Activated naive CD8-positive, alpha-beta T cell treated with anti-CD3 and anti-CD28 coated beads, Interleukin-2, amount 10 ng/mL, durations not matched to agents 7 days and 5 days (primary cell): ENCODE measurements around the gene NAA15. TPM values are rescaled to one million over a fixed set of nuclear protein-coding genes. Genes with fewer than 3 reads are reported as not detected.
"Not testable (repeated sequence)": the region's sequence is repeated elsewhere in the genome, so short reads cannot be mapped to it uniquely, and the experiment has no call there.

Experiments
- ATAC-seq: fragments of 150-1000 bp; cut with Tn5 transposase; one replicate; pipeline ENCODE4 v1.10.0; 2021; ENCODE audit warnings: low read depth, moderate library complexity
- POLR2A ChIA-PET: fragments of 350-600 bp; sonication (Branson Sonifier 250); formaldehyde crosslinking; loops from one replicate; lab custom pipeline; 2021; ENCODE audit warnings: antibody characterized with exemption; lab: Charles Lee
- DNase-seq: peaks from one replicate; pipeline ENCODE4 v3.0.0; 2021
- H3K27ac Mint-ChIP-seq: one replicate; pipeline ENCODE4 v1.8.0; 2022; ENCODE audit warnings: mild to moderate bottlenecking, mixed read lengths
- H3K27me3 Mint-ChIP-seq: one replicate; pipeline ENCODE4 v1.8.0; 2022; ENCODE audit warnings: mild to moderate bottlenecking, moderate library complexity, mixed read lengths
- H3K36me3 Mint-ChIP-seq: one replicate; pipeline ENCODE4 v1.8.0; 2021; ENCODE audit warnings: mild to moderate bottlenecking, mixed read lengths
- H3K4me1 Mint-ChIP-seq: one replicate; pipeline ENCODE4 v1.8.0; 2021; ENCODE audit warnings: mixed read lengths
- H3K4me3 Mint-ChIP-seq: one replicate; pipeline ENCODE4 v1.8.0; 2022; ENCODE audit warnings: mild to moderate bottlenecking, moderate library complexity, mixed read lengths
- H3K9me3 Mint-ChIP-seq: one replicate; pipeline ENCODE4 v1.8.0; 2021; ENCODE audit warnings: mixed read lengths
- total RNA-seq, 2 experiments: library from RNA; stranded (reverse); gene quantifications; one replicate each; pipeline ENCODE4 v1.2.3, GENCODE V29; 2021

The NAA15 gene
- total RNA-seq = 10 to 100 TPM; 42.1 to 50.3 TPM

- DNase-seq (peak; percentile 95), ATAC-seq (peak; percentile 90)
- POLR2A ChIA-PET = interaction anchor here (0.6 to 3.7 kb wide), 11 partner anchors 11 to 822 kb away, joined by 3 to 20 read pairs (median 6); partner anchors contain the start of genes ELF2 and SETD7
- Mint-ChIP-seq H3K4me1 (peaks cover 34% of the 10 kb centered on the region), H3K9me3 (no peaks in the 10 kb centered on the region), H3K27ac (peak within 1 kb of the TSS; percentile 95), H3K36me3 (peaks cover 22% of the 10 kb centered on the region), H3K4me3 (peak within 1 kb of the TSS; percentile 93), H3K27me3 (no peaks in the 10 kb centered on the region)
Measured at GRCh38 chr4:139301113-139301820, at the start of gene NAA15. TSS of gene NAA15 (plus strand) at chr4:139301505. CDS start at chr4:139301778, 273 bp downstream.

GRCh38 chr4:139253046-139253445 is 48.3 kb upstream of the NAA15 start:
- Mint-ChIP-seq H3K4me3 (no peak overlapping the region), H3K27ac (no peak overlapping the region), H3K4me1 (peaks cover 1% of the 10 kb centered on the region), H3K9me3 (no peaks in the 10 kb centered on the region), H3K36me3 (no peaks in the 10 kb centered on the region), H3K27me3 (peaks cover 5% of the 10 kb centered on the region)
- POLR2A ChIA-PET = no interaction called here
- no peak for DNase-seq
- no peak for ATAC-seq

GRCh38 chr4:139253713-139254112 is 47.6 kb upstream of the NAA15 start:
- no peaks in the 10 kb centered on the region for H3K36me3 Mint-ChIP-seq
- ATAC-seq (no peak), DNase-seq (no peak)
- no peak overlapping the region for H3K4me3 Mint-ChIP-seq
- H3K4me1 Mint-ChIP-seq = peaks cover under 1% of the 10 kb centered on the region
- no peaks in the 10 kb centered on the region for H3K9me3 Mint-ChIP-seq
- no peak overlapping the region for H3K27ac Mint-ChIP-seq
- H3K27me3 Mint-ChIP-seq = peaks cover 10% of the 10 kb centered on the region
- POLR2A ChIA-PET = no interaction called here

- POLR2A ChIA-PET, H3K36me3 Mint-ChIP-seq, H3K4me3 Mint-ChIP-seq, H3K4me1 Mint-ChIP-seq, ATAC-seq, H3K9me3 Mint-ChIP-seq, H3K27ac Mint-ChIP-seq, DNase-seq: not testable (repeated sequence)
- H3K27me3 Mint-ChIP-seq = peaks cover 16% of the 10 kb centered on the region
Measured at GRCh38 chr4:139255581-139255980, 45.7 kb upstream of the NAA15 start.

- Mint-ChIP-seq H3K27ac (no peak overlapping the region), H3K4me1 (no peaks in the 10 kb centered on the region), H3K4me3 (no peak overlapping the region), H3K9me3 (no peaks in the 10 kb centered on the region), H3K36me3 (no peaks in the 10 kb centered on the region), H3K27me3 (peaks cover 14% of the 10 kb centered on the region)
- ATAC-seq (no peak), DNase-seq (no peak)
- POLR2A ChIA-PET = no interaction called here
Measured at GRCh38 chr4:139256349-139256748, 45.0 kb upstream of the NAA15 start.

GRCh38 chr4:139265654-139266053 is 35.7 kb upstream of the NAA15 start:
- ATAC-seq = no peak
- peak overlapping the region; percentile 28 for H3K4me3 Mint-ChIP-seq
- no peak for DNase-seq
- H3K9me3 Mint-ChIP-seq = no peaks in the 10 kb centered on the region
- POLR2A ChIA-PET = interaction anchor here (1.3 kb wide), 1 partner anchor 35 kb away, joined by 8 read pairs; the partner anchor contains the start of gene NAA15
- peaks cover 10% of the 10 kb centered on the region for H3K27me3 Mint-ChIP-seq
- H3K36me3 Mint-ChIP-seq = no peaks in the 10 kb centered on the region
- H3K27ac Mint-ChIP-seq = no peak overlapping the region
- peaks cover 27% of the 10 kb centered on the region for H3K4me1 Mint-ChIP-seq

GRCh38 chr4:139266208-139266582 is 35.1 kb upstream of the NAA15 start:
- POLR2A ChIA-PET = interaction anchor here (1.2 to 1.3 kb wide), 2 partner anchors 35 to 290 kb away, joined by 4 to 8 read pairs; partner anchors contain the start of genes NAA15 and SETD7
- H3K36me3 Mint-ChIP-seq = no peaks in the 10 kb centered on the region

DNA sequence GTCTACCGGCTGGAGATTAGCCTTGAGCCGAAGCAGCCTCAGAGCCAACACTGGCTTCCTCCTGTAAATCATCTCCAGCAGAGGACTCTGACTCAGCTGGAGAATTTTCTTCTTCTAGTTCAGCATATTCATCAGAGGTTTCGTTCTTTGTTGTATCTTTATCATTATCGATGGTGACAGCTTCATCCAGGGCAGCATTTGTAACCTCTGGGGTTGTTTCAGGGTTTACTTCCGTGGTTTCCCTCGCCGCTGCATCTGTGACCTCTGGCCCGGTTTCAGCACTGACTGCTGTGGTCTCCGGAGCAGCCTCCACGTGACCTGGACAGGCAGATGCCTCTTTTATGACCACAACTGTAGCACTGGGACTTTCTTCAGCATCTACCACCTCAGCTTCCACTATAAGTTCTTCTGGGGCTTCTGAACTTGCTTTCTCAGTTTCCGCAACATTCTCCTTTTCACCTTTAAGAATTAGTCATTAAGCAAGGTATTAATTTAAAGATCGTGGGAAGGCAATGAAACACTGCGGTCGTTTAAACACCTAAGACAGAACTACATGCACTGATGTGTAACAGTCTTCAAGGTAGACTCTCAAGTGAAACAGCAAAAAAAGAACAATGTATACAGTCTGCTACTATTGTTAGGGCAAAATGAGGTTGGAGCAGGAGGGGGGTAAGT is 34.6 kb upstream of the NAA15 start:
- Mint-ChIP-seq H3K9me3 (no peaks in the 10 kb centered on the region), H3K27ac (peak overlapping the region; percentile 74), H3K36me3 (no peaks in the 10 kb centered on the region), H3K4me1 (peaks cover 27% of the 10 kb centered on the region), H3K27me3 (peaks cover 10% of the 10 kb centered on the region), H3K4me3 (peak overlapping the region; percentile 74)
- DNase-seq = peak; percentile 70
- POLR2A ChIA-PET = interaction anchor here (1.2 to 1.3 kb wide), 2 partner anchors 34 to 290 kb away, joined by 4 to 8 read pairs; partner anchors contain the start of genes NAA15 and SETD7
- ATAC-seq = peak; percentile 94

More at GRCh38 chr4:139266208-139266582, 35.1 kb upstream of the NAA15 start:
- DNase-seq = no peak
- Mint-ChIP-seq H3K27ac (no peak overlapping the region), H3K4me3 (peak overlapping the region; percentile 74), H3K9me3 (no peaks in the 10 kb centered on the region), H3K27me3 (peaks cover 10% of the 10 kb centered on the region), H3K4me1 (peaks cover 27% of the 10 kb centered on the region)
- no peak for ATAC-seq

DNA sequence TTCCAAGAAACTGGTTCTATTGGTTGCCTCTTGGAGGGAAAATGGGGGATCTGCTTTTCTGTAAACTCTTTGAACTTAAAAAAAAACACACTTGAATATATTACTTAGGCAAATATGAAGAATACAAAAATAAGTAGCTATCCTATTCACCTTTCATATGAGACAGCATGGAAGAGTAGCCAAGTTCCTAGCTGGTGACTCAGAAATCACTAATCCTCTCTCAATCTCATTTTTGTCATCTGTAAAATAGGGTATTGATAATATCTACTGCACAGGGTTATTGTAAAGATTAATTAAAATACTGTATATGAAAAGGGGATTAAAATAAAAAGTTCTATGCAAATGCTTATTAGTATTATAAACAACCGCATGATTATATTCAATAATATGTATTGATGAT is 34.0 kb upstream of the NAA15 start:
- POLR2A ChIA-PET = no interaction called here
- H3K27ac Mint-ChIP-seq = no peak overlapping the region

GRCh38 chr4:139273835-139274234 is 27.5 kb upstream of the NAA15 start:
- H3K9me3 Mint-ChIP-seq = no peaks in the 10 kb centered on the region
- DNase-seq = no peak
- H3K36me3 Mint-ChIP-seq = no peaks in the 10 kb centered on the region
- H3K27ac Mint-ChIP-seq = no peak overlapping the region
- H3K27me3 Mint-ChIP-seq = peaks cover 35% of the 10 kb centered on the region
- no peak overlapping the region for H3K4me3 Mint-ChIP-seq
- ATAC-seq = no peak
- POLR2A ChIA-PET = no interaction called here
- H3K4me1 Mint-ChIP-seq = peaks cover 3% of the 10 kb centered on the region

More for the DNA sequence above, 34.0 kb upstream of the NAA15 start:
- H3K9me3 Mint-ChIP-seq = no peaks in the 10 kb centered on the region
- DNase-seq = no peak
- H3K4me3 Mint-ChIP-seq = no peak overlapping the region
- ATAC-seq = no peak
- H3K4me1 Mint-ChIP-seq = peaks cover 27% of the 10 kb centered on the region
- H3K27me3 Mint-ChIP-seq = peaks cover 10% of the 10 kb centered on the region
- no peaks in the 10 kb centered on the region for H3K36me3 Mint-ChIP-seq

DNA sequence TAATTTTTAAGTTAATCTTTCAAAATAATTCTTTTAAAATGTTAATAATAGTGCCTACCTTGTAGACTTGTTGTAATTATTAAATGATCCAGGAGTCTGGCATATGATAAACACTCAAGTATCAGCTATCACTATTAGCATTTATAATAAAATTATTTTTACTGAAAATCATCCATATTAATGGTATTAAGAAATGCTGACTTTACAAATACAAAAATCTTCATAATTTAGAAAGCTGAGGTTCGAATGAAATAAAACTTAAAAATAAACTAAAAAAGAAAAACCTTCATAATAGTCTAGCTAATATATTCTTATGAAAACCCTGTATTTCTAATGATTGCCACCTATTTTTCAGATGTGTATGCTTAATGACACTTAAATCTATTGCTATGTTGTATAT is 26.5 kb upstream of the NAA15 start:
- no peak for DNase-seq
- no peaks in the 10 kb centered on the region for H3K36me3 Mint-ChIP-seq
- peaks cover 45% of the 10 kb centered on the region for H3K27me3 Mint-ChIP-seq
- ATAC-seq = no peak
- H3K4me3 Mint-ChIP-seq = no peak overlapping the region
- POLR2A ChIA-PET = no interaction called here
- no peaks in the 10 kb centered on the region for H3K9me3 Mint-ChIP-seq
- H3K4me1 Mint-ChIP-seq = peaks cover 12% of the 10 kb centered on the region
- H3K27ac Mint-ChIP-seq = no peak overlapping the region

DNA sequence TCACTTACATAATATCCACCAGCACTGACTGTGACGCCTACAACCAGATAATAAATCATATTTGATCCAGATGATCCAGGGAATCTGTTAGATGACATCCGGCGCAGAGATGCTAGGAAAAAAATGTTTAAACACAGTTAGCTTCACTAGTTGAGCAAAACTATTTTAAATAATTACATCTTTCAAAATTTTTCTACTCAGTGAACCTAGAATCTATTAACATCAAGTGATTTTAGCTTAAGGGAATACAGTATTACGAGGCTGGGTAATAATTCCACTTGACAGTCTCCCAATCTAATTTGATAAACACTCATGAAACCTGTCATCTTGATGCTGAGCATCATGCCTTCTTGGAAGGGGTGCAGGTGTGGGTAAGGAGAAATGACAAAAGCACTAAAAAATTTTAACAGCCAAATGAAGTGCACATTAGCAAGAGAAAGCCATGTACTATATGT is 26.0 kb upstream of the NAA15 start:
- POLR2A ChIA-PET = no interaction called here
- Mint-ChIP-seq H3K27ac (no peak overlapping the region), H3K9me3 (no peaks in the 10 kb centered on the region), H3K36me3 (no peaks in the 10 kb centered on the region), H3K27me3 (peaks cover 50% of the 10 kb centered on the region), H3K4me3 (no peak overlapping the region), H3K4me1 (peaks cover 15% of the 10 kb centered on the region)
- ATAC-seq (no peak), DNase-seq (no peak)

GRCh38 chr4:139278485-139278884 is 22.8 kb upstream of the NAA15 start:
- peaks cover 70% of the 10 kb centered on the region for H3K27me3 Mint-ChIP-seq
- POLR2A ChIA-PET = no interaction called here
- no peak for DNase-seq
- ATAC-seq = no peak
- H3K4me1 Mint-ChIP-seq = peaks cover 15% of the 10 kb centered on the region
- peak overlapping the region; percentile 66 for H3K4me3 Mint-ChIP-seq
- H3K36me3 Mint-ChIP-seq = no peaks in the 10 kb centered on the region
- no peak overlapping the region for H3K27ac Mint-ChIP-seq
- no peaks in the 10 kb centered on the region for H3K9me3 Mint-ChIP-seq
